ENCODE measurements around the gene CNOT9.
A peak's percentile ranks its signal among the peaks of the same experiment; 100 is the strongest.

Gene CNOT9

GRCh38 chr2:218564056-218564455, 4.6 kb upstream of the CNOT9 start:
- ATAC-seq (ENCODE audit: low read depth), result no peak
- Mint-ChIP-seq H3K9me3 (no peaks in the 10 kb centered on the region), H3K36me3 (peaks cover 10% of the 10 kb centered on the region), H3K4me1 (peaks cover 21% of the 10 kb centered on the region), H3K27me3 (no peaks in the 10 kb centered on the region), H3K27ac (no peak overlapping the region), H3K4me3 (no peak overlapping the region)
- DNase-seq (ENCODE audit: low spot score in 2 of 2), result no peak

GRCh38 chr2:218566296-218566695, 2.3 kb upstream of the CNOT9 start:
- peaks cover 38% of the 10 kb centered on the region for H3K4me1 Mint-ChIP-seq
- DNase-seq (ENCODE audit: low spot score in 2 of 2), result no peak

GRCh38 chr2:218567797-218568189, 846 bp upstream of the CNOT9 start:
- DNase-seq (ENCODE audit: low spot score in 2 of 2) (no peak), ATAC-seq (ENCODE audit: low read depth) (peak; percentile 49)
- Mint-ChIP-seq H3K9me3 (no peaks in the 10 kb centered on the region), H3K4me3 (peak overlapping the region; percentile 93), H3K27ac (peak overlapping the region; percentile 97), H3K4me1 (peaks cover 41% of the 10 kb centered on the region), H3K36me3 (peaks cover 6% of the 10 kb centered on the region), H3K27me3 (no peaks in the 10 kb centered on the region)

More at GRCh38 chr2:218566296-218566695, 2.3 kb upstream of the CNOT9 start:
- peaks cover 7% of the 10 kb centered on the region for H3K36me3 Mint-ChIP-seq
- H3K9me3 Mint-ChIP-seq, result no peaks in the 10 kb centered on the region
- ATAC-seq (ENCODE audit: low read depth), result no peak
- H3K27me3 Mint-ChIP-seq, result no peaks in the 10 kb centered on the region
- peak overlapping the region; percentile 93 for H3K4me3 Mint-ChIP-seq
- peak overlapping the region; percentile 97 for H3K27ac Mint-ChIP-seq

GRCh38 chr2:218569038-218569431, 396 bp downstream of the CNOT9 start:
- ATAC-seq (ENCODE audit: low read depth) (peak; percentile 11), DNase-seq (ENCODE audit: low spot score in 2 of 2) (peak; percentile 37 to 46)
- Mint-ChIP-seq H3K4me3 (peak overlapping the region; percentile 93), H3K36me3 (peaks cover 5% of the 10 kb centered on the region), H3K27me3 (no peaks in the 10 kb centered on the region), H3K4me1 (peaks cover 40% of the 10 kb centered on the region), H3K27ac (peak overlapping the region; percentile 97), H3K9me3 (no peaks in the 10 kb centered on the region)

GRCh38 chr2:218569661-218570500, 1.2 kb downstream of the CNOT9 start:
- Mint-ChIP-seq H3K9me3 (no peaks in the 10 kb centered on the region), H3K4me3 (peak overlapping the region; percentile 93), H3K4me1 (peaks cover 37% of the 10 kb centered on the region), H3K27me3 (no peaks in the 10 kb centered on the region), H3K27ac (peak overlapping the region; percentile 97), H3K36me3 (peaks cover 2% of the 10 kb centered on the region)
- DNase-seq (ENCODE audit: low spot score in 2 of 2), result peak; percentile 1 to 14
- no peak for ATAC-seq (ENCODE audit: low read depth)

GRCh38 chr2:218570850-218571249, 2.2 kb downstream of the CNOT9 start:
- Mint-ChIP-seq H3K4me1 (peaks cover 37% of the 10 kb centered on the region), H3K4me3 (peak overlapping the region; percentile 93), H3K27ac (peak overlapping the region; percentile 97), H3K27me3 (no peaks in the 10 kb centered on the region), H3K36me3 (peaks cover 4% of the 10 kb centered on the region), H3K9me3 (no peaks in the 10 kb centered on the region)
- no peak for ATAC-seq (ENCODE audit: low read depth)
- no peak for DNase-seq (ENCODE audit: low spot score in 2 of 2)

GRCh38 chr2:218576854-218577253, 8.2 kb downstream of the CNOT9 start:
- Mint-ChIP-seq H3K9me3 (no peaks in the 10 kb centered on the region), H3K4me1 (peaks cover 14% of the 10 kb centered on the region), H3K4me3 (no peak overlapping the region), H3K36me3 (peaks cover 4% of the 10 kb centered on the region), H3K27me3 (no peaks in the 10 kb centered on the region), H3K27ac (no peak overlapping the region)
- no peak for DNase-seq (ENCODE audit: low spot score in 2 of 2)
- no peak for ATAC-seq (ENCODE audit: low read depth)

GRCh38 chr2:218577482-218578220, 9.0 kb downstream of the CNOT9 start:
- DNase-seq (ENCODE audit: low spot score in 2 of 2) (no peak), ATAC-seq (ENCODE audit: low read depth) (no peak)
- Mint-ChIP-seq H3K27ac (no peak overlapping the region), H3K36me3 (peaks cover 6% of the 10 kb centered on the region), H3K27me3 (no peaks in the 10 kb centered on the region), H3K4me1 (peaks cover 12% of the 10 kb centered on the region), H3K9me3 (no peaks in the 10 kb centered on the region), H3K4me3 (no peak overlapping the region)

GRCh38 chr2:218578272-218578877, 9.7 kb downstream of the CNOT9 start:
- no peak overlapping the region for H3K27ac Mint-ChIP-seq
- H3K27me3 Mint-ChIP-seq, result no peaks in the 10 kb centered on the region
- H3K4me1 Mint-ChIP-seq, result peaks cover 11% of the 10 kb centered on the region
- no peak overlapping the region for H3K4me3 Mint-ChIP-seq
- H3K36me3 Mint-ChIP-seq, result peaks cover 10% of the 10 kb centered on the region
- DNase-seq (ENCODE audit: low spot score in 2 of 2) (no peak), ATAC-seq (ENCODE audit: low read depth) (no peak)
- no peaks in the 10 kb centered on the region for H3K9me3 Mint-ChIP-seq

- no peak for DNase-seq (ENCODE audit: low spot score in 2 of 2)
Measured at GRCh38 chr2:218582076-218582475, 13.4 kb downstream of the CNOT9 start.

GRCh38 chr2:218583983-218584850, 15.6 kb downstream of the CNOT9 start:
- Mint-ChIP-seq H3K4me3 (no peak overlapping the region), H3K27me3 (no peaks in the 10 kb centered on the region), H3K9me3 (no peaks in the 10 kb centered on the region), H3K4me1 (no peaks in the 10 kb centered on the region), H3K27ac (no peak overlapping the region), H3K36me3 (peaks cover 21% of the 10 kb centered on the region)
- no peak for DNase-seq (ENCODE audit: low spot score in 2 of 2)
- ATAC-seq (ENCODE audit: low read depth), result no peak

More at GRCh38 chr2:218582076-218582475, 13.4 kb downstream of the CNOT9 start:
- H3K9me3 Mint-ChIP-seq, result no peaks in the 10 kb centered on the region
- H3K4me1 Mint-ChIP-seq, result peaks cover 11% of the 10 kb centered on the region
- H3K36me3 Mint-ChIP-seq, result peaks cover 21% of the 10 kb centered on the region
- H3K4me3 Mint-ChIP-seq, result no peak overlapping the region
- H3K27me3 Mint-ChIP-seq, result no peaks in the 10 kb centered on the region
- no peak for ATAC-seq (ENCODE audit: low read depth)
- H3K27ac Mint-ChIP-seq, result no peak overlapping the region

- Mint-ChIP-seq H3K36me3 (peaks cover 25% of the 10 kb centered on the region), H3K4me3 (no peak overlapping the region), H3K9me3 (no peaks in the 10 kb centered on the region), H3K27me3 (no peaks in the 10 kb centered on the region), H3K27ac (no peak overlapping the region), H3K4me1 (no peaks in the 10 kb centered on the region)
- ATAC-seq (ENCODE audit: low read depth), result no peak
- DNase-seq (ENCODE audit: low spot score in 2 of 2), result no peak
Measured at GRCh38 chr2:218585541-218585940, 16.9 kb downstream of the CNOT9 start.

GRCh38 chr2:218605432-218605831, 36.8 kb downstream of the CNOT9 start:
- Mint-ChIP-seq H3K36me3 (peaks cover 2% of the 10 kb centered on the region), H3K4me3 (no peak overlapping the region), H3K27me3 (peaks cover 8% of the 10 kb centered on the region), H3K27ac (no peak overlapping the region), H3K4me1 (peaks cover 3% of the 10 kb centered on the region), H3K9me3 (peaks cover 2% of the 10 kb centered on the region)
- no peak for ATAC-seq (ENCODE audit: low read depth)
- DNase-seq (ENCODE audit: low spot score in 2 of 2), result no peak
